Mesenchymal stem cell (in vitro differentiated cells and primary cell): ENCODE results near the gene CLIP2.
A peak's percentile ranks its signal among the peaks of the same experiment; 100 is the strongest.

ENCODE experiments used
- DNase-seq: peaks from one replicate; pipeline ENCODE4 v3.0.0-alpha.2; 2013
- H2AFZ ChIP-seq: one replicate; pipeline ENCODE4 v1.6.1; 2013; ENCODE audit warnings: low read depth, mild to moderate bottlenecking, control low read depth, inconsistent platforms, low read length, moderate library complexity
- H2AK5ac ChIP-seq: 2 replicates; pipeline ENCODE4 v1.6.1; 2013; ENCODE audit warnings: low read length, moderate library complexity, mild to moderate bottlenecking, inconsistent platforms; ENCODE audit not compliant: severe bottlenecking
- H2BK120ac ChIP-seq: one replicate; pipeline ENCODE4 v1.6.1; 2013; ENCODE audit warnings: low read depth, mild to moderate bottlenecking, inconsistent platforms, low read length, moderate library complexity
- H2BK12ac ChIP-seq, 2 experiments: one replicate each; pipeline ENCODE4 v1.6.1; 2013; ENCODE audit warnings: inconsistent platforms in 2 of 2, low read length in 2 of 2, mild to moderate bottlenecking in 2 of 2, moderate library complexity in 2 of 2, control low read depth in 1 of 2
- H2BK15ac ChIP-seq: one replicate; pipeline ENCODE4 v1.6.1; 2013; ENCODE audit warnings: mild to moderate bottlenecking, low read depth, inconsistent platforms; ENCODE audit not compliant: poor library complexity, severe bottlenecking
- H2BK5ac ChIP-seq: 2 replicates; pipeline ENCODE4 v1.6.1; 2013; ENCODE audit warnings: low read depth, mild to moderate bottlenecking, low read length, control low read depth, inconsistent platforms; ENCODE audit not compliant: poor library complexity, severe bottlenecking
- H3K14ac ChIP-seq, 2 experiments: one replicate each; pipeline ENCODE4 v1.6.1; 2013; ENCODE audit warnings: inconsistent platforms in 2 of 2, low read length in 2 of 2, control low read depth in 1 of 2, mild to moderate bottlenecking in 1 of 2, moderate library complexity in 1 of 2
- H3K18ac ChIP-seq, 2 experiments: one replicate each; pipeline ENCODE4 v1.6.1; 2013; ENCODE audit warnings: inconsistent platforms in 2 of 2, low read length in 2 of 2, control low read depth in 1 of 2, low read depth in 1 of 2, mild to moderate bottlenecking in 1 of 2
- H3K23ac ChIP-seq, 2 experiments: one replicate each; pipeline ENCODE4 v1.6.1; 2013; ENCODE audit warnings: inconsistent platforms in 2 of 2, low read length in 2 of 2, mild to moderate bottlenecking in 2 of 2, moderate library complexity in 2 of 2, control low read depth in 1 of 2
- H3K27ac ChIP-seq: 2 replicates; pipeline ENCODE4 v1.5.1; 2013; ENCODE audit warnings: mild to moderate bottlenecking, moderate library complexity, low read length, control low read depth, inconsistent platforms; ENCODE audit not compliant: poor library complexity, severe bottlenecking
- H3K27me3 ChIP-seq, 2 experiments: 2 replicates each; pipeline versions ENCODE4 v1.6.1 to v1.7.0; 2013; ENCODE audit warnings: low read length in 2 of 2, mild to moderate bottlenecking in 2 of 2, moderate library complexity in 2 of 2, control low read depth in 1 of 2, inconsistent platforms in 1 of 2; ENCODE audit not compliant: control insufficient read depth in 1 of 2, insufficient read depth in 1 of 2
- H3K36me3 ChIP-seq, 2 experiments: 2 replicates each; pipeline versions ENCODE4 v1.6.1 to v1.7.0; 2013; ENCODE audit warnings: low read length in 2 of 2, control low read depth in 1 of 2, inconsistent platforms in 1 of 2, low read depth in 1 of 2, mild to moderate bottlenecking in 1 of 2; ENCODE audit not compliant: insufficient read depth in 2 of 2, control insufficient read depth in 1 of 2
- H3K4ac ChIP-seq, 2 experiments: one replicate each; pipeline ENCODE4 v1.6.1; 2013; ENCODE audit warnings: inconsistent platforms in 2 of 2, low read length in 2 of 2, mild to moderate bottlenecking in 2 of 2, moderate library complexity in 2 of 2, control low read depth in 1 of 2, low read depth in 1 of 2
- H3K4me1 ChIP-seq: 2 replicates; pipeline ENCODE4 v1.6.1; 2013; ENCODE audit warnings: low read depth, low read length, control low read depth; ENCODE audit not compliant: control insufficient read depth, insufficient read depth
- H3K4me2 ChIP-seq: 2 replicates; pipeline ENCODE4 v1.6.1; 2013; ENCODE audit warnings: low read length, mild to moderate bottlenecking, inconsistent platforms; ENCODE audit not compliant: poor library complexity, severe bottlenecking
- H3K4me3 ChIP-seq, 2 experiments: 2 replicates each; pipeline versions ENCODE4 v1.5.1 to v1.7.0; 2013; ENCODE audit warnings: low read length in 2 of 2, mild to moderate bottlenecking in 2 of 2, control low read depth in 1 of 2, low read depth in 1 of 2; ENCODE audit not compliant: insufficient read depth in 1 of 2
- H3K79me1 ChIP-seq: replicated peaks from 2 replicates; pipeline ENCODE4 v1.6.1; 2013; ENCODE audit warnings: mild to moderate bottlenecking, control low read depth, low read length, inconsistent platforms; ENCODE audit not compliant: poor library complexity, severe bottlenecking
- H3K9ac ChIP-seq: 2 replicates; pipeline ENCODE4 v1.7.0; 2013; ENCODE audit warnings: mild to moderate bottlenecking, low read length, moderate library complexity
- H3K9me3 ChIP-seq: 2 replicates; pipeline ENCODE4 v1.7.0; 2013; ENCODE audit warnings: mild to moderate bottlenecking, low read length; ENCODE audit not compliant: control insufficient read depth
- H4K8ac ChIP-seq: one replicate; pipeline ENCODE4 v1.6.1; 2013; ENCODE audit warnings: inconsistent platforms, mild to moderate bottlenecking, low read length, moderate library complexity
- H4K91ac ChIP-seq: one replicate; pipeline ENCODE4 v1.6.1; 2013; ENCODE audit warnings: mild to moderate bottlenecking, low read length, inconsistent platforms
- WGBS: methylation state at CpG from one replicate; pipeline ENCODE4 v1.1.7; 2013; ENCODE audit warnings: mixed read lengths; 5-methylcytosine and 5-hydroxymethylcytosine counted together

The CLIP2 gene

DNA sequence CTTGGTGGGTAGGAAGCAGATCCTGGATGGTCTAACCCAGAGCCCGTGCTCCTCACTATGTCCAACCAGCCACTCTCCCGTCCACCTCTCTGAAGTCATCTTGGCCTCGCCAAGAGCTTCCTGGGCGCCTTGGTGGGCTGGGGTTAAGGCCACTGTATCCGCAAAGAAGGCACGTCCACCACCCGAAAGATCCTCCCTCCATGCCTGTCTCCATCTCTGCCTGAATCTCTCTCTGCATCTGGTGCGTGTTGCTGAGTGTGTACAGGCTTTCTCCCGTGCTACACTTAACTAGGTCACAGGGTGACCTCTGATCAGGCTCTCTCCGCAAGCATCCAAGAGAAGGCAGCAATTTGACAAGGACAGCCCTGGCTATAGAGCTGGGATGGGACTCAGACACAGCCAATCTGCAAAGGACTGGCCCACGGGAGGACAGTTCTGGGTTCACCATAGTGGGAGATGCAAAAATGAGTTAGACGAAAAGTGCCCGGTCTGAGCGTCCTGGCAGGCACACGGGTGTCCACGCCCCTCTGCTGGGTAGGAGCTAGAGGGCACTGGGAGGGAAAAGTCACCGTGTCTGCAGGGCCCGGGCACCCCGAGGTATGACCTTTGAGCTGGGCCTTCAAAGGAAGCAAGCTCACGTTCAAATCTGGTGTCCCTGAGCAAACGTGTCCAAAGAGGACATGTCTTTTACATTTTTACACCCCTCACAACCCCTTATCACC lies 25.6 kb upstream of the CLIP2 start:
- H2AK5ac ChIP-seq = no peak overlapping the region
- no peak overlapping the region for H2BK120ac ChIP-seq
- peaks cover 2% of the 10 kb centered on the region for H3K4me1 ChIP-seq
- no peak overlapping the region for H3K23ac ChIP-seq
- peak overlapping the region in 1 of 2 experiments; percentile 15 for H3K4ac ChIP-seq
- H2BK15ac ChIP-seq = peak overlapping the region; percentile 93
- no peaks in the 10 kb centered on the region for H3K79me1 ChIP-seq
- H3K9me3 ChIP-seq = no peaks in the 10 kb centered on the region
- H4K91ac ChIP-seq = peak overlapping the region; percentile 62
- H3K27me3 ChIP-seq = no peaks in the 10 kb centered on the region
- H2AFZ ChIP-seq = no peak overlapping the region
- H3K27ac ChIP-seq = no peak overlapping the region
- H3K36me3 ChIP-seq = no peaks in the 10 kb centered on the region
- H2BK12ac ChIP-seq = peak overlapping the region; percentile 69 to 70
- WGBS = 86% methylated on average over 20 of the region's 21 CpGs
- no peak overlapping the region for H2BK5ac ChIP-seq
- H3K9ac ChIP-seq = no peak overlapping the region
- peak overlapping the region; percentile 2 to 41 for H3K18ac ChIP-seq
- H4K8ac ChIP-seq = peak overlapping the region; percentile 42
- H3K4me2 ChIP-seq = no peak overlapping the region
- DNase-seq = no peak
- no peak overlapping the region for H3K4me3 ChIP-seq
- H3K14ac ChIP-seq = peak overlapping the region in 1 of 2 experiments; percentile 12

DNA sequence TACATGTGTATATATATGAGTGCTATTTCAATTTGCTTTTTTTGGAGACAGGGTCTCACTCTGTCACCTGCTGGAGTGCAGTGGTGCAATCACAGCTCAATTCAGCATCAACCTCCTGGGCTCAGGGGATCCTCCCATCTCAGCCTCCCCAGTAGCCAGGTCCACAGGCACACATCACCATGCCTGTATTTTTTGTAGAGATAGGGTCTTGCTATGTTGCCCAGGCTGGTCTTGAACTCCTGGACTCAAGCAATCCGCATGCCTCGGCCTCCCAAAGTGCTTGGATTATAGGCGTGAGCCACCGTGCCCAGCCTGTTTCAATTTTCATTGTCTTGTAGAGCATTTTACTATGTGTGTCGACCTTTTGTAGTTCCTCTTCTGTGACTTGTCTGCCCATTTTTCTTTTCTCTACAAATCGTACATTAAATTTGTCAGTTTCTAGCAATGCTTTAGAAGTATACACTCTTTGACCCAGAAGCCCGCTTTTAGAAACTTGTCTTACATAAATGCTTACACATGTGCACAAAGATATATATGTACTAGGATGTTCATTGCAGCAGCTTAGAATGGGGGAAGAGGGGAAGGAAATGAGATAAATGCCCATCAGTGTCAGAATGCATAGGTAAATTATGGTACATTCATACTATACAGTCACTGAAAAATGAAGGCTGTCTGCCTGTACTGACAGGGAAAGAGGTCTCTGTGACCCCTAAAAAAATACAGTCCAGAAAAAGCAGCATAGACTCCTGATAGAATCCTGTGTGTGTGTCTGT lies 22.8 kb upstream of the CLIP2 start:
- peak overlapping the region; percentile 40 for H4K8ac ChIP-seq
- no peak overlapping the region for H2AFZ ChIP-seq
- peaks cover 4% of the 10 kb centered on the region for H3K4me1 ChIP-seq
- no peak overlapping the region for H2AK5ac ChIP-seq
- peak overlapping the region in 1 of 2 experiments; percentile 14 for H3K18ac ChIP-seq
- no peak overlapping the region for H3K4me3 ChIP-seq
- H3K9me3 ChIP-seq = no peaks in the 10 kb centered on the region
- no peak overlapping the region for H2BK15ac ChIP-seq
- no peak for DNase-seq
- H2BK12ac ChIP-seq = peak overlapping the region in 1 of 2 experiments; percentile 83
- H4K91ac ChIP-seq = peak overlapping the region; percentile 64
- no peak overlapping the region for H3K9ac ChIP-seq
- no peak overlapping the region for H3K27ac ChIP-seq
- no peak overlapping the region for H3K4me2 ChIP-seq
- no peak overlapping the region for H2BK120ac ChIP-seq
- H3K27me3 ChIP-seq = no peaks in the 10 kb centered on the region
- no peak overlapping the region for H3K14ac ChIP-seq
- H2BK5ac ChIP-seq = no peak overlapping the region
- no peak overlapping the region for H3K23ac ChIP-seq
- H3K4ac ChIP-seq = no peak overlapping the region
- H3K79me1 ChIP-seq = no peaks in the 10 kb centered on the region
- WGBS = 94% methylated on average over 6 of the region's 7 CpGs
- H3K36me3 ChIP-seq = no peaks in the 10 kb centered on the region

DNA sequence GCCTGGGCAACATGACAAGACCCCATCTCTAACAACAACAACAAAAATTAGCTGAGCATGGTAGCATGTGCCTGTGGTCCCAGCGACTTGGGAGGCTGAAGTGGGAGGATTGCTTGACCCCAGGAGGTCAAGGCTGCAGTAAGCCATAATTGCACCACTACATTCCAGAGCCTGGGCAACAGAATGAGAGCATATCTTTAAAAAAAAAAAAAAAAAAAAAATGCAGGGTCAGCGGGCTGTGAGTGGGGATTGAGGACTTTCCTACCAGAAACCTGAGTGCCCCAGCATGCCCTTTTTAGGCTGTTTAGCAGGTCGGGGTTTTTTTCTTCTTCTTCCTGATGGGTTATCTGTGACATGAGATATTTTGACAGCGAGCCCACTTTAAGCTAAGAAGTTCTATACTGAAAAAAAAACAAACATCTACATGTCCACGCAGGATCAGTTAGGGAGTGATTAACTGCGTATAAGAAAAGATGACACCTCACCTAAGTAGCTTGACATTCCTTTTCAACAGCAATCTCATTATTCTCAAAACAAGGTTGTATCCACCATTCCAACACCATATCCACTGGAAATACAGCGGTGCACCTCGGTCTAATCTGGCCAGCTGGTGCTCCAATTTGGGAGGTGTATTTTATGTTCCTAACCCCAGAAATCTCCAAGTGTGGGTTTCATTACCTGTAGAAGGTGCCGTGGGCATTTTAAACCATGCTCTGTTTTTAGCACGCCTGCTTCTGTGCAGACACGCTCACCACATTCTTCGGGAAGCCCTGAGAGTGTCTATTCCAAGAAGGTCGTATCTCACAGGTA lies 21.2 kb upstream of the CLIP2 start:
- H3K79me1 ChIP-seq = no peaks in the 10 kb centered on the region
- H3K4ac ChIP-seq = no peak overlapping the region
- H2BK12ac ChIP-seq = peak overlapping the region; percentile 61 to 69
- WGBS = 76% methylated on average over 11 of the region's 13 CpGs
- H2AFZ ChIP-seq = no peak overlapping the region
- no peak overlapping the region for H2BK15ac ChIP-seq
- H3K4me1 ChIP-seq = peaks cover 12% of the 10 kb centered on the region
- no peak overlapping the region for H3K23ac ChIP-seq
- DNase-seq = peak; percentile 65
- no peak overlapping the region for H2BK120ac ChIP-seq
- H4K91ac ChIP-seq = no peak overlapping the region
- no peak overlapping the region for H2BK5ac ChIP-seq
- H3K4me3 ChIP-seq = no peak overlapping the region
- H3K36me3 ChIP-seq = no peaks in the 10 kb centered on the region
- no peaks in the 10 kb centered on the region for H3K9me3 ChIP-seq
- H3K18ac ChIP-seq = peak overlapping the region in 1 of 2 experiments; percentile 60
- no peak overlapping the region for H3K9ac ChIP-seq
- H2AK5ac ChIP-seq = no peak overlapping the region
- no peak overlapping the region for H4K8ac ChIP-seq
- no peak overlapping the region for H3K27ac ChIP-seq
- H3K4me2 ChIP-seq = no peak overlapping the region
- no peak overlapping the region for H3K14ac ChIP-seq
- H3K27me3 ChIP-seq = no peaks in the 10 kb centered on the region
